ENCODE results near the gene ATP5ME.

ATP5ME gene

DNA sequence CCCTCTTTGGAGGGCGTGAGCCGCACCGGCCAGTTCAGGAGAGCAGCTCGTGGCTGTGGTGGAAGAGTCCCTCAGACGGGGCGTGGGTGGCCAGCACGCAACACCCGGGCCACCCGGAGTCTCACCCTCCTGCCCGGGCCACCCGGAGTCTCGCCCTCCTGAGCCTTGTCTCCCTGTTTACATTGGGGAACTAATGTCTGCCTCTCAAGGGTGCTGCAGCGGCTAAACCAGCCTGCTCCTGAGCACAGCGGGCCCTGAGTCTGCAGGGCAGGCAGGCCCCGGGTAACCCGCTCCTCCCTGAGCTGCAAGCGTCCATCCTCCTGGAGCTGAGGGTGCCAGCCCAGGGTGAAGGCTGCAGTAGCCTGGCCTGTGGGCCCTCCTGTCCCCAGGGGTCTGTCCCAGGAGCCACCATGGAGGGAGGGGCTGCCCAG is 45.8 kb downstream of the ATP5ME start:
- H3K4me1 ChIP-seq (ENCODE audit: insufficient read depth, low read length), result no peaks in the 10 kb centered on the region
- DNase-seq, result no peak
- no peak overlapping the region for H3K9ac ChIP-seq (ENCODE audit: low read depth, low read length)
- no peak overlapping the region for H2AFZ ChIP-seq (ENCODE audit: low read depth, low read length)
- no peaks in the 10 kb centered on the region for H3K36me3 ChIP-seq (ENCODE audit: insufficient read depth, low read length)
- H3K9me3 ChIP-seq (ENCODE audit: insufficient read depth, low read length, severe bottlenecking), result peaks cover 16% of the 10 kb centered on the region
- no peaks in the 10 kb centered on the region for H4K20me1 ChIP-seq (ENCODE audit: insufficient read depth, low read length)
- ATAC-seq (ENCODE audit: insufficient read depth, low read depth), result no peak
- H3K27ac ChIP-seq (ENCODE audit: low read length), result no peak overlapping the region
- no peak overlapping the region for H3K4me2 ChIP-seq (ENCODE audit: insufficient read depth, low read length)
- H3K79me2 ChIP-seq (ENCODE audit: insufficient read depth, low read length), result no peaks in the 10 kb centered on the region
- no peaks in the 10 kb centered on the region for H3K27me3 ChIP-seq (ENCODE audit: insufficient read depth, low read length, poor library complexity)
- no peak for TF ChIP-seq EZH2 (IDR thresholded peaks at IDR 0.05; ENCODE audit: borderline replicate concordance, low read depth, low read length, severe bottlenecking)
- no peak for TF ChIP-seq CTCF (IDR thresholded peaks at IDR 0.05; ENCODE audit: borderline replicate concordance, extremely low read depth, low read length, poor library complexity, severe bottlenecking)
- H3K4me3 ChIP-seq (ENCODE audit: low read depth in 1 of 2, low read length in 2 of 2), result no peak overlapping the region

- Histone ChIP-seq H3K79me2 (ENCODE audit: insufficient read depth, low read length) (no peaks in the 10 kb centered on the region), H2AFZ (ENCODE audit: low read depth, low read length) (no peak overlapping the region), H3K4me3 (ENCODE audit: low read depth in 1 of 2, low read length in 2 of 2) (no peak overlapping the region), H3K9me3 (ENCODE audit: insufficient read depth, low read length, severe bottlenecking) (peaks cover 8% of the 10 kb centered on the region), H3K4me1 (ENCODE audit: insufficient read depth, low read length) (no peaks in the 10 kb centered on the region), H3K27ac (ENCODE audit: low read length) (no peak overlapping the region), H3K27me3 (ENCODE audit: insufficient read depth, low read length, poor library complexity) (no peaks in the 10 kb centered on the region), H4K20me1 (ENCODE audit: insufficient read depth, low read length) (peaks cover 4% of the 10 kb centered on the region; the same call in 1 of the 2 replicates), H3K36me3 (ENCODE audit: insufficient read depth, low read length) (no peaks in the 10 kb centered on the region), H3K4me2 (ENCODE audit: insufficient read depth, low read length) (no peak overlapping the region), H3K9ac (ENCODE audit: low read depth, low read length) (no peak overlapping the region)
- TF ChIP-seq EZH2 (IDR thresholded peaks at IDR 0.05; ENCODE audit: borderline replicate concordance, low read depth, low read length, severe bottlenecking) (no peak), CTCF (IDR thresholded peaks at IDR 0.05; ENCODE audit: borderline replicate concordance, extremely low read depth, low read length, poor library complexity, severe bottlenecking) (no peak)
- no peak for ATAC-seq (ENCODE audit: insufficient read depth, low read depth)
- no peak for DNase-seq
Measured at GRCh38 chr4:627347-628125, 46.5 kb downstream of the ATP5ME start.

DNA sequence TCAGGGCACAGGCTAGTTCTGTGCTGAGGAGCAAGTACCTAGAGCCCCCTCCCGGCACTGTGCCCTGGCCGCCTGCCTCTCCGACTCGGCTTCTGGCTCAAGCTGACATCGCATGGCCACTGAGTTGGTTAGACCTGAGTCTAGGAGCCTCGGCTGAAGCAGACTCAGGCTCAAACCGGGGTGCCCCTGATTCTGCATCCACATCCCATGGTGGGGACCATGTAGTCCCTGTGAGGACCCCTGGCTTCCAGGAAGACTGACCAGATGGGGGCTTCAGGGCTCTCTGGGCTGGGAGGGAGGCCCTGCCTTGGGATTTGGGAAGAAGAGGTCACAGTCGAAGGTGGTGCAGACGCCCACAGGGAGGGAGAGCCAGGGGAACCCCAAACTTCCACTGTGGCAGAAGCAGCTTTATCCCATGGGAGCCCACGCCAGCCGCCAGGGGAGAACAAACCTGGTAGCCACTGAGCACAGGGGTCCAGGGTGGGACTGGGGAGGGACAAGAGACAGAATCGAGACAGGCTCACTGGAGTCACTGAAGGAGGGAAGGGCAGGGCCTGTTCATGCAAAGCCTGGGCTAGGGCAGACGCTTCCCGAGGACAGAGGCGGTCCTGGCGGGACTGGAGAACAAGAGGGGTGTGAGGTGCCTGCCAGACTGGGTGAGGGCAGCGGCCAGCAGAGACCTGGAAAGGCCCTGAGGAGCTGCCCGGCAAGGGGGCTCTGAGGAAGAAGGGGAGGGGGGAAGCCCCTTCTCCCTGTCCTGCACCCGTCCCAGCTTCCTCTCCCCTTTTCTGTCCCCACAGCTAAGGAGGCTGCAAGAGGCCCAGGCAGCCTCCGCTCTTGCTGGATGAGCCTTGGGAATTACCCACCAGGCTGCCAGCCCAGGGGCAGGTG is 47.6 kb downstream of the ATP5ME start:
- no peaks in the 10 kb centered on the region for H3K79me2 ChIP-seq (ENCODE audit: insufficient read depth, low read length)
- H3K27me3 ChIP-seq (ENCODE audit: insufficient read depth, low read length, poor library complexity), result no peaks in the 10 kb centered on the region
- no peak for ATAC-seq (ENCODE audit: insufficient read depth, low read depth)
- no peak overlapping the region for H2AFZ ChIP-seq (ENCODE audit: low read depth, low read length)
- H3K4me1 ChIP-seq (ENCODE audit: insufficient read depth, low read length), result no peaks in the 10 kb centered on the region
- peaks cover 1% of the 10 kb centered on the region for H3K9me3 ChIP-seq (ENCODE audit: insufficient read depth, low read length, severe bottlenecking)
- no peak overlapping the region for H3K4me3 ChIP-seq (ENCODE audit: low read depth in 1 of 2, low read length in 2 of 2)
- H3K9ac ChIP-seq (ENCODE audit: low read depth, low read length), result no peak overlapping the region
- H3K36me3 ChIP-seq (ENCODE audit: insufficient read depth, low read length), result no peaks in the 10 kb centered on the region
- TF ChIP-seq CTCF (IDR thresholded peaks at IDR 0.05; ENCODE audit: borderline replicate concordance, extremely low read depth, low read length, poor library complexity, severe bottlenecking) (no peak), EZH2 (IDR thresholded peaks at IDR 0.05; ENCODE audit: borderline replicate concordance, low read depth, low read length, severe bottlenecking) (no peak)
- DNase-seq, result no peak
- H3K27ac ChIP-seq (ENCODE audit: low read length), result no peak overlapping the region
- peaks cover 7% of the 10 kb centered on the region; the same call in 1 of the 2 replicates for H4K20me1 ChIP-seq (ENCODE audit: insufficient read depth, low read length)
- H3K4me2 ChIP-seq (ENCODE audit: insufficient read depth, low read length), result no peak overlapping the region

Data from DND-41 (cell line).